CD4-positive, alpha-beta T cell treated with Interleukin-10 for 1 hour (primary cell): ENCODE results near the gene OR2W1.

Source experiments
- DNase-seq: peaks from one replicate; pipeline ENCODE4 v3.0.0-alpha.2; 2020

Gene OR2W1

GRCh38 chr6:28995093-28995650 is 49.8 kb downstream of the OR2W1 start:
- no peak for DNase-seq
